ENCODE measurements around the gene POLR2C.

Gene POLR2C

GRCh38 chr16:57452021-57452420 lies 10.5 kb upstream of the POLR2C start:
- DNase-seq: no peak

GRCh38 chr16:57462978-57463362 lies 491 bp downstream of the POLR2C start:
- DNase-seq: no peak

- no peak for DNase-seq
Observed at GRCh38 chr16:57464523-57464922, 2.0 kb downstream of the POLR2C start.

- DNase-seq: no peak
Observed at GRCh38 chr16:57468346-57468745, 5.9 kb downstream of the POLR2C start.

GRCh38 chr16:57469046-57469445 lies 6.6 kb downstream of the POLR2C start:
- no peak for DNase-seq

- no peak for DNase-seq
Observed at GRCh38 chr16:57469917-57470470, 7.5 kb downstream of the POLR2C start.

GRCh38 chr16:57470711-57471110 lies 8.2 kb downstream of the POLR2C start:
- no peak for DNase-seq

GRCh38 chr16:57471209-57471608 lies 8.7 kb downstream of the POLR2C start:
- DNase-seq: no peak

- no peak for DNase-seq
Observed at GRCh38 chr16:57471852-57472664, 9.6 kb downstream of the POLR2C start.

- peak in 1 of 2 experiments; percentile 12 for DNase-seq
Observed at GRCh38 chr16:57472665-57473060, 10.2 kb downstream of the POLR2C start.

- DNase-seq: no peak
Observed at GRCh38 chr16:57473176-57473840, 10.8 kb downstream of the POLR2C start.

- no peak for DNase-seq
Observed at GRCh38 chr16:57473906-57474305, 11.4 kb downstream of the POLR2C start.

GRCh38 chr16:57474671-57475661 lies 12.5 kb downstream of the POLR2C start:
- no peak for DNase-seq

- no peak for DNase-seq
Observed at GRCh38 chr16:57475711-57476339, 13.3 kb downstream of the POLR2C start.

GRCh38 chr16:57476546-57477410 lies 14.3 kb downstream of the POLR2C start:
- no peak for DNase-seq

- DNase-seq: no peak
Observed at GRCh38 chr16:57477531-57478202, 15.2 kb downstream of the POLR2C start.

GRCh38 chr16:57478396-57479204 lies 16.1 kb downstream of the POLR2C start:
- no peak for DNase-seq

GRCh38 chr16:57479205-57479975 lies 16.9 kb downstream of the POLR2C start:
- DNase-seq: peak; percentile 46 to 69
